ENCODE measurements around the gene GALR3. TPM values are rescaled to one million over a fixed set of nuclear protein-coding genes. Genes with fewer than 3 reads are reported as not detected.
"Not testable (repeated sequence)": the region's sequence is repeated elsewhere in the genome, so short reads cannot be mapped to it uniquely, and the experiment has no call there.

Gene GALR3
- total RNA-seq, 3 donors from 2014 or later, result 0.44 TPM; not detected in 2

- no peak overlapping the region for H3K4me3 ChIP-seq
- no peaks in the 10 kb centered on the region for H3K9me3 ChIP-seq
- no peaks in the 10 kb centered on the region for H3K36me3 ChIP-seq
- intact Hi-C loops (cut with DNase I; ENCODE audit: low total_unique reads), result loop anchor here (10.0 kb wide), 1 partner anchor 135 kb away; the partner anchor contains the start of gene PDXP
- no peak for TF ChIP-seq POLR2AphosphoS5 (IDR thresholded peaks at IDR 0.05)
- TF ChIP-seq, protein P1, sequence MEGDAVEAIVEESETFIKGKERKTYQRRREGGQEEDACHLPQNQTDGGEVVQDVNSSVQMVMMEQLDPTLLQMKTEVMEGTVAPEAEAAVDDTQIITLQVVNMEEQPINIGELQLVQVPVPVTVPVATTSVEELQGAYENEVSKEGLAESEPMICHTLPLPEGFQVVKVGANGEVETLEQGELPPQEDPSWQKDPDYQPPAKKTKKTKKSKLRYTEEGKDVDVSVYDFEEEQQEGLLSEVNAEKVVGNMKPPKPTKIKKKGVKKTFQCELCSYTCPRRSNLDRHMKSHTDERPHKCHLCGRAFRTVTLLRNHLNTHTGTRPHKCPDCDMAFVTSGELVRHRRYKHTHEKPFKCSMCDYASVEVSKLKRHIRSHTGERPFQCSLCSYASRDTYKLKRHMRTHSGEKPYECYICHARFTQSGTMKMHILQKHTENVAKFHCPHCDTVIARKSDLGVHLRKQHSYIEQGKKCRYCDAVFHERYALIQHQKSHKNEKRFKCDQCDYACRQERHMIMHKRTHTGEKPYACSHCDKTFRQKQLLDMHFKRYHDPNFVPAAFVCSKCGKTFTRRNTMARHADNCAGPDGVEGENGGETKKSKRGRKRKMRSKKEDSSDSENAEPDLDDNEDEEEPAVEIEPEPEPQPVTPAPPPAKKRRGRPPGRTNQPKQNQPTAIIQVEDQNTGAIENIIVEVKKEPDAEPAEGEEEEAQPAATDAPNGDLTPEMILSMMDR (IDR thresholded peaks at IDR 0.05), result no peak
- TF ChIP-seq POLR2A (IDR thresholded peaks at IDR 0.05), result no peak
- no peaks in the 10 kb centered on the region for H3K4me1 ChIP-seq
- H3K27me3 ChIP-seq, result no peaks in the 10 kb centered on the region
- no peak overlapping the region for H3K27ac ChIP-seq
- no peak for DNase-seq (ENCODE audit: low spot score in 2 of 2)
Observed at GRCh38 chr22:37790234-37790633, 32.9 kb upstream of the GALR3 start.

DNA sequence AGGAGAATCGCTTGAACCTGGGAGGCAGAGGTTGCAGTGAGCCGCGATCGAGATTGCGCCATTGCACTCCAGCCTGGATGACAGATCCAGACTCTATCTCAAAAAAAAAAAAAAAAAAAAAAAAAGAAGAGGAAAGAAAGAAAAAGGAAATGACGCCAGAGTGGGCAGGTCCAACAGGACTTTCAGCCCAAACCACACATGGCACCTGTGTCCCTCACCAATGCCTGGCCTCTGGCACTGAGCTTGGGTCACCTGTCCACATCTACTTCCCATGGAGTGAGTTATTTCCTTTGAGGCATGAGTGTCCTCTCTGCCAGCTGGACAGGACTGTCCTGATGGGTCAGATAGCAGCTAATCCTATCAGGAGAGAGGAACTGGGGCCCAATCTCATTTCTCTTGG, 30.7 kb upstream of the GALR3 start:
- TF ChIP-seq POLR2AphosphoS5 (IDR thresholded peaks at IDR 0.05) (no peak), POLR2A (IDR thresholded peaks at IDR 0.05) (no peak)
- TF ChIP-seq, protein P1 (IDR thresholded peaks at IDR 0.05), result no peak
- intact Hi-C loops (cut with DNase I; ENCODE audit: low total_unique reads), result loop anchor here (10.0 kb wide), 1 partner anchor 138 kb away; the partner anchor contains the start of gene PDXP

DNA sequence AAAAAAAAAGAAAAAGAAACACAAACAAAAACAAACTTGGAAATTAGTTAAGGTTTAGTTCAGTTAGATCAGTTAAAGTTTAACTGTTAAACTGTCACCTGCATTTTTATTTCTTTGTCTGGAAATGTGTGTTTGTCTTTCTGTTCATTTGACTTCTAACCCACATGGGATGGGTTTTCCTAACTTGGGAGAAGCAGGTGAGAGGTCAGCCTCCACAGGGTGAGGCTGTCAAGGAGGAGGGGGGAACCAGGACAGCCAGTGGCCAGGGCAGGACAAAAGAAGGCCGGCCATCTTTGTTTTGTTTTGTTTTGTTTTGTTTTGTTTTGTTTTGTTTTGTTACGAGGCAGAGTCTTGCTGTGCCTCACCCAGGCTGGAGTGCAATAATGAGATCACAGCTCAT, 28.8 kb upstream of the GALR3 start:
- no peak for TF ChIP-seq POLR2AphosphoS5 (IDR thresholded peaks at IDR 0.05)
- TF ChIP-seq, protein P1 (IDR thresholded peaks at IDR 0.05), result no peak
- no peak for TF ChIP-seq POLR2A (IDR thresholded peaks at IDR 0.05)
- Histone ChIP-seq H3K36me3 (no peaks in the 10 kb centered on the region), H3K27ac (no peak overlapping the region), H3K4me1 (no peaks in the 10 kb centered on the region), H3K27me3 (no peaks in the 10 kb centered on the region), H3K4me3 (no peak overlapping the region), H3K9me3 (no peaks in the 10 kb centered on the region)
- intact Hi-C loops (cut with DNase I; ENCODE audit: low total_unique reads), result loop anchor here (10.0 kb wide), 1 partner anchor 140 kb away; the partner anchor contains the start of gene PDXP
- no peak for DNase-seq (ENCODE audit: low spot score in 2 of 2)

More for the DNA sequence above, 30.7 kb upstream of the GALR3 start:
- H3K27ac ChIP-seq, result no peak overlapping the region
- H3K4me1 ChIP-seq, result no peaks in the 10 kb centered on the region
- no peaks in the 10 kb centered on the region for H3K9me3 ChIP-seq
- no peaks in the 10 kb centered on the region for H3K27me3 ChIP-seq
- no peak overlapping the region for H3K4me3 ChIP-seq
- DNase-seq (ENCODE audit: low spot score in 2 of 2), result no peak
- no peaks in the 10 kb centered on the region for H3K36me3 ChIP-seq

- Histone ChIP-seq H3K9me3 (no peaks in the 10 kb centered on the region), H3K27me3 (no peaks in the 10 kb centered on the region), H3K36me3 (no peaks in the 10 kb centered on the region), H3K27ac (no peak overlapping the region), H3K4me1 (no peaks in the 10 kb centered on the region), H3K4me3 (no peak overlapping the region)
- intact Hi-C loops (cut with DNase I; ENCODE audit: low total_unique reads), result loop anchor here (1.0 to 10.0 kb wide), 2 partner anchors 26 to 141 kb away; partner anchors contain the start of gene PDXP
- no peak for DNase-seq (ENCODE audit: low spot score in 2 of 2)
- TF ChIP-seq POLR2A (IDR thresholded peaks at IDR 0.05) (no peak), POLR2AphosphoS5 (IDR thresholded peaks at IDR 0.05) (no peak)
- TF ChIP-seq, protein P1 (IDR thresholded peaks at IDR 0.05), result no peak
Observed at GRCh38 chr22:37796079-37796478, 27.1 kb upstream of the GALR3 start.

GRCh38 chr22:37797259-37797658, 25.9 kb upstream of the GALR3 start:
- not testable (repeated sequence) for H3K27ac ChIP-seq; H3K4me3 ChIP-seq; H3K36me3 ChIP-seq; DNase-seq (ENCODE audit: low spot score in 2 of 2); H3K9me3 ChIP-seq; H3K4me1 ChIP-seq; H3K27me3 ChIP-seq
- intact Hi-C loops (cut with DNase I; ENCODE audit: low total_unique reads), result loop anchor here (10.0 kb wide), 1 partner anchor 142 kb away; the partner anchor contains the start of gene PDXP
